ENCODE results near the gene CD200R1L. TPM values are rescaled to one million over a fixed set of nuclear protein-coding genes. Genes with fewer than 3 reads are reported as not detected.

Gene CD200R1L
- total and polyA plus RNA-seq, 12 donors: not detected

DNA sequence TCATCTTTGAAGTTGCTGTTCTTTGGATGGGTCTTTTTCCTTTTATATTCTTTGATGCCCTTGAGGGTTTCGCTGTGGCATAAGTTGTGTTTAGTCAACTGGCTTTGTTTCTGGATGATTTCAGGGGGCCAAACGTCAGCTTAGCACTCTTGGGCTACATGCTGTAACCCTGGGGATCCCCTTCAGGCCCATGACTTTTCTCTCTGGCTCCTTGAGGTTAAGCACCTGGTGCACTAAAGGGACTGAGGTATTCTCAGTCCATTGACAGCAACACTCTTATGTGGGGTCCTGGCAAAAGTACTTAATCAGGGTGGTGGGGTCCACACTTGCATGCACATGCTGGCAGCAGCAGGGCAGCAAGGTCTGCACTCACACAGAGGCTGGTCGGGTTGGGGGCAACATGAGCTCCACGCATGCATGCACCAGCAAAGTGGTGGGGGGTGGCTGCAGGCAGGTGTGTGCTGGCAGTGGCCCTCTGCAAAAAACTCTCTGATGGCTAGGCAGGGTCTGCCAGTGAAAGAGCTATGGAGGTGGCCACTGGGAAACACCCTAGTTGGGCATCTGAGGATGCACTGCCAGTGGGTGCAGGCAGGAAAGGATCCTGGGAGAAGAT, 38.1 kb upstream of the CD200R1L start:
- Histone ChIP-seq H3K4me1 (replicated peaks in 1 of 2) (no peaks in the 10 kb centered on the region), H3K27ac (no peak overlapping the region), H3K4me3 (no peak overlapping the region), H3K27me3 (no peaks in the 10 kb centered on the region), H3K9me3 (replicated peaks in 1 of 3) (no peaks in the 10 kb centered on the region), H3K36me3 (replicated peaks in 1 of 2) (no peaks in the 10 kb centered on the region)
- no peak for DNase-seq
- intact Hi-C loops (cut with DNase I): no loop called here
- TF ChIP-seq POLR2A (IDR thresholded peaks at IDR 0.05): no peak
- no peak for TF ChIP-seq CTCF (IDR thresholded peaks at IDR 0.05)
- WGBS, 4 donors: 60 to 75% (median 73%) methylated on average over 3 to 4 of the region's 4 CpGs

GRCh38 chr3:112881891-112882290, 35.2 kb upstream of the CD200R1L start:
- TF ChIP-seq POLR2A (IDR thresholded peaks at IDR 0.05) (no peak), CTCF (IDR thresholded peaks at IDR 0.05) (no peak)
- intact Hi-C loops (cut with DNase I): no loop called here
- Histone ChIP-seq H3K27me3 (no peaks in the 10 kb centered on the region), H3K27ac (no peak overlapping the region), H3K36me3 (replicated peaks in 1 of 2) (no peaks in the 10 kb centered on the region), H3K4me3 (no peak overlapping the region), H3K9me3 (replicated peaks in 1 of 3) (no peaks in the 10 kb centered on the region), H3K4me1 (replicated peaks in 1 of 2) (no peaks in the 10 kb centered on the region)
- WGBS, 4 donors: 64 to 81% (median 74%) methylated on average over 4 of the region's 4 CpGs
- DNase-seq: no peak

GRCh38 chr3:112875561-112875960, 28.9 kb upstream of the CD200R1L start:
- Histone ChIP-seq H3K9me3 (replicated peaks in 1 of 3) (no peaks in the 10 kb centered on the region), H3K36me3 (replicated peaks in 1 of 2) (no peaks in the 10 kb centered on the region), H3K27me3 (no peaks in the 10 kb centered on the region), H3K4me1 (replicated peaks in 1 of 2) (no peaks in the 10 kb centered on the region), H3K4me3 (no peak overlapping the region), H3K27ac (no peak overlapping the region)
- TF ChIP-seq CTCF (IDR thresholded peaks at IDR 0.05): no peak
- no peak for TF ChIP-seq POLR2A (IDR thresholded peaks at IDR 0.05)
- DNase-seq: no peak
- WGBS, 4 donors: 60 to 83% (median 75%) methylated on average over 2 of the region's 2 CpGs
- intact Hi-C loops (cut with DNase I): no loop called here

DNA sequence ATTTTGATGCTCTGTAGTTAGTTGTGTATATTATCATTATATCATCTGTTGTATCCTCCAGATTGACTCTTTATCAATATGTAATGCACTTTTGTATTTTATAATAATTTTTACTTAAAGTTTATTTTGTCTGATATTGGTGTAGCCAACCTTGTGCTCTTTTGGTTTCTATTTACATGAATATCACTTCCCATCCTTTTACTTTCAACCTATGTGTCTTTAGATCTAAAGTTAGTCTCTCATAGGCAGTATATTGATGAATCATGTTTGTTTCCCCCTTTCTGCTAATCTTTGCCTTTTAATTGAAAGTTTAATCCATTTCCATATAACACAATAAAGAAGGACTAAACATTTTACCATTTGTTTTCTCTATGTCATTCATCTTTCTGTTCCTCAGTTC, 28.1 kb upstream of the CD200R1L start:
- Histone ChIP-seq H3K27me3 (no peaks in the 10 kb centered on the region), H3K27ac (no peak overlapping the region), H3K9me3 (replicated peaks in 1 of 3) (no peaks in the 10 kb centered on the region), H3K4me3 (no peak overlapping the region), H3K4me1 (replicated peaks in 1 of 2) (no peaks in the 10 kb centered on the region), H3K36me3 (replicated peaks in 1 of 2) (no peaks in the 10 kb centered on the region)
- DNase-seq: no peak
- intact Hi-C loops (cut with DNase I): no loop called here
- TF ChIP-seq POLR2A (IDR thresholded peaks at IDR 0.05) (no peak), CTCF (IDR thresholded peaks at IDR 0.05) (no peak)
